K562 (cell line): ENCODE results near the gene CKS2.

Experiments used
- FOSL1 ChIP-seq: fragments of 200-800 bp; sonication (Bioruptor generic); conservative IDR thresholded peaks from 2 replicates; pipeline ENCODE4 v1.6.1; 2016; ENCODE audit warnings: missing genetic modification characterization, missing compliant biosample characterization
- IRF1 ChIP-seq: sonication (generic); formaldehyde crosslinking; IDR thresholded peaks from 2 replicates; pipeline ENCODE4 v1.8.0; 2022; ENCODE audit warnings: missing genetic modification reagents, mild to moderate bottlenecking, borderline replicate concordance
- JUNB ChIP-seq: fragments of 450-650 bp; formaldehyde crosslinking; conservative IDR thresholded peaks from 2 replicates; pipeline ENCODE4 v1.4.0; 2020; ENCODE audit warnings: mild to moderate bottlenecking
- MNT ChIP-seq, 2 experiments: fragments of 450-650 bp; conservative IDR thresholded peaks; 2 replicates each; pipeline ENCODE4 v1.6.1; 2017; ENCODE audit warnings: mild to moderate bottlenecking in 2 of 2, moderate library complexity in 2 of 2
- POLR2A ChIP-seq: fragments of 450-650 bp; conservative IDR thresholded peaks from 2 replicates; pipeline ENCODE4 v1.6.1; 2016
- RBM17 ChIP-seq: fragments of 200-400 bp; formaldehyde crosslinking; IDR thresholded peaks from 2 replicates; pipeline ENCODE4 v1.6.1; 2017; ENCODE audit warnings: low read depth, mild to moderate bottlenecking, low read length, borderline replicate concordance
- U2AF1 ChIP-seq: fragments of 200-400 bp; formaldehyde crosslinking; optimal IDR thresholded peaks from 2 replicates; pipeline ENCODE3; 2017; ENCODE audit warnings: mild to moderate bottlenecking, low read depth, low read length, moderate library complexity
- ZNF592 ChIP-seq: fragments of 450-650 bp; IDR thresholded peaks from 2 replicates; pipeline ENCODE4 v1.6.1; 2017; ENCODE audit warnings: antibody characterized with exemption, mild to moderate bottlenecking
- ZNF77 ChIP-seq: fragments of 250-450 bp; sonication (Bioruptor Pico); IDR thresholded peaks from 2 replicates; pipeline ENCODE4 v1.5.0; 2020

- no peak for TF ChIP-seq POLR2A
- no peak for TF ChIP-seq RBM17
- no peak for TF ChIP-seq FOSL1 (tag)
- no peak for TF ChIP-seq U2AF1
- TF ChIP-seq JUNB (CRISPR knock-in tag) = no peak
- TF ChIP-seq MNT (conservative IDR thresholded peaks at IDR 0.05) = no peak
- no peak for TF ChIP-seq ZNF77 (CRISPR knock-in tag)
- TF ChIP-seq ZNF592 = no peak
- TF ChIP-seq IRF1 (CRISPR knock-in tag) = no peak
Measured at GRCh38 chr9:89362647-89363310, 51.8 kb downstream of the CKS2 start.
